HG02870 (cell line): ENCODE results near the gene TCP1.
A peak's percentile ranks its signal among the peaks of the same experiment; 100 is the strongest.
"Not testable (repeated sequence)": the region's sequence is repeated elsewhere in the genome, so short reads cannot be mapped to it uniquely, and the experiment has no call there.

Experiments
- ATAC-seq: cut with Tn5 transposase; IDR thresholded peaks from one replicate; pipeline ENCODE4 v1.9.1; 2021; ENCODE audit warnings: mild to moderate bottlenecking, moderate library complexity; ENCODE audit not compliant: unreplicated experiment

Gene TCP1

DNA sequence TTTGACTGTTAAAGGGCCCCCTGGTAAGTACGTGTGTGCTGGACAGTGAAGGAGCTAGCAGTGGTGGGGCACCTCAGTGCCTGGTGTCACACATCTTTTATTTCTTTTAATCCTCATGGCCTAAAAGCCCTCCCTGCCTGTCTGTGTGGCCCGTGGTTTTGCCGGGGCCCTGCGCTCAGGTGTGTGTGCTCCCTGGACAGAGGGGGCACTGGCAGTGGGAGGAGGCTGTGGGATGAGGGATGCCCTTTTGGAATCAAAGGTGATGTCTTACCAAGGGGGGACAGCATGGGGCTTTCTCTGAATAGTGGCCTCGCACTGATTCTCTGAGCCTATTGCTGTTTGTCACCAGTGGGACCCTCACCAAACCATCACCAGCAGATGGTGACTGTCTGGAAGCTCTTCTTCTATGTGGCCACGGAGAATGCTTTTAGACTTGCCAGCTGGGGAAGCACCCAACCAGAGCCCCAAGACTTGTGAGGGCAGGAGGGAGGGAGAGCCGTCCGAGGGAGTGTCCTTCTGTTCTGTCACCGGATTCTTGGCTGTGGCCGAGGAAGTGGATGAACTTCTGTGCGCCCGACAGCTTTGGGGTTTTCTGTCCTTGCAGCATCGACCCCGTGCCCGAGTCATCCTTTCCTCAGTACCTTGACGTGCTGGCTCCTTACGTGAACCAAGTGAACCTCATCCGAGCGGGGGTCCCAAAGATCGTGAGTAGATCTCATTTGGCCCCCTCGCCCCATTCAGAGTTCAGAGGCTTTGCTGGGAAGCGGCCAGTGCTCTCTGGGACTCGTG, 28.7 kb upstream of the TCP1 start:
- ATAC-seq = no peak

DNA sequence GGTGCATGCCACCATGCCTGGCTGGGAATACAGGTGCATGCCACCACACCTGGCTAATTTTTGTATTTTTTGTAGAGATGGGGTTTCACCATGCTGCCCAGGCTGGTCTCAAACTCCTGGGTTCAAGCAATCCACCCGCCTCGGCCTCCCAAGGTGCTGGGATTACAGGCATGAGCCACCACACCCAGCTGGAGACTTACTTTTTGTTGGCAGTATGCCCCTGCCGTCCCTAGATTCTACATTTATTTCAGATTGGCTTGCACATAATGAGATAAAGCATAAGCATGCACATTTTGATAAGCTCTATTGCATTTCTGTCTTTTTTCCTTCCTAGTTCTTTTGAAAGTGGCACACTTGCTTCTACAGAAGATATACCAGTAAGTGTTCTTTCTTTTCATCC, 27.4 kb upstream of the TCP1 start:
- ATAC-seq = not testable (repeated sequence)

DNA sequence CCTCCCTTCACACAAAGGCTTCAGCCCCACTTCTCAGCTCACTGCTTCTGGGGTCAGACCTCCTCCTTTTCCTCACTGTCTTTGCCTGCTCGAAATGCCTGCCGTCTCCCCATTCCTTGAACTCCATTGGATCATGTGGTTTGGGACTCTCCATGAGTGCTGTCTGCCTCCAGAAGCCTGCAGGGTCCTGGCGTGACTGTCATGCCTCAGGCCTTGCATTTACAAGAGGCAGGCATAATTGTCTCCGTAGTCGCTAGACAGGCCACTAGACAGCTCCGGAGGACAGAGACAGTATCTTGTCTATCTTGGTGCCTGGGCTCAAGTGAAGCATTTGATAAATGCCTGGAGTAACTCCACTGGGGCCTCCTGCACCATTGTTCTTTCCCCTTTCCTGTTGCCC, 26.0 kb upstream of the TCP1 start:
- no peak for ATAC-seq

DNA sequence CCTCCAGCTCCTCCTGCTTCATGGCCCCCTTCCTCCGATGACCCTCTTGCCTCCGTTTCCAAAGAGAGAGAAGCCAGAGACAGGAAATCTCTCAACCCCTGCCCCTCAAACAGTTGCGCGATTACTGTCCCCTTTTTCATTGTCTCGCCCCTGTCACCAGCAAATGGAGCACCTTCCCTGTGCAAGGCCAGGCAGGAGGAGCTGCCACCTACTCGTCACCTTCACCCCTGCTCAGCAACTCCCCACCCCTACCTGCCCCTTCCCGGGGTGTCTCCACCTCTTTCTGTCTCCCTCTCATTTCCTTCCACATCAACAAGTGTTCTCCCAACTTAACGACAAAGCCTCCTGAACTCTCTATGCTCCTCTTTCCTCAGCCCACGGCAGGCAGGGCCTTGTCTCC, 24.4 kb upstream of the TCP1 start:
- ATAC-seq = no peak

DNA sequence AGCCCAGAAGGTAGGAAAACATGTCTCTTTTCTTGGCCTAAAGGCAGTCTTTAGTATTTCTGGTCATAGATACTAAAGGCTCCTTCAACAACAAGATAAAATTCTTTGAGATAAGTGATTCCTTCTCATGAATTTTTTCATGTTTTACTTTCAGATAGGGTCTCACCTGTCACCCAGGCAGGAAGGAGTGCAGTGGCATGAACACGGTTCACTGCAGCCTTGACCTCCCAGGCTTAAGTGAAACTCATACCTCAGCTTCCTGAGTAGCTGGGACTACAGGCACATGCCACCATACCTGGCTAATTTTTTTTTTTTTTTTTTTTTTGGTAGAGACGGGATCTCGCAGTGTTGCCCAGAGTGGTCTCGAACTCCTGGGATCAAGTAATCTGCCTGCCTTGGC, 19.7 kb upstream of the TCP1 start:
- ATAC-seq = no peak

DNA sequence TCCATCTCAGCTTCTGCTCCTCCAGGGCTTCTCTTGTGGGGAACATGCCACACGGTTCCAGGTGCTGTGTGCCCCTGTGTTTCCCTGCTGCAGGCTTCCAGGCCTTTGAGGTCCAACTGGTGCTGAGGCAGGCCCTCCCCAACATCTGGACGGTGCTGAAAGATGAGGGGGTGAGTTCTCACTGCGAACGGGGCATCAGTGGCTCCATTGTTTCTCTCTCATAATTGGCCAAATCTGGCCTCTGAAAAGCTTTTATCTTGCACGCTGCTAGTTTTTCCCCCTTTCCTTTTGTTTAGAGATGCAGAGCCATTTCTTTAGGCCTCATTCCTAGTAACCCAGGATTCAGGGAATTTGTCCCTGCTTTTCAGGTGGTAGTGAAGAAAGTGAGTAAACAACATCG, 19.2 kb upstream of the TCP1 start:
- no peak for ATAC-seq

DNA sequence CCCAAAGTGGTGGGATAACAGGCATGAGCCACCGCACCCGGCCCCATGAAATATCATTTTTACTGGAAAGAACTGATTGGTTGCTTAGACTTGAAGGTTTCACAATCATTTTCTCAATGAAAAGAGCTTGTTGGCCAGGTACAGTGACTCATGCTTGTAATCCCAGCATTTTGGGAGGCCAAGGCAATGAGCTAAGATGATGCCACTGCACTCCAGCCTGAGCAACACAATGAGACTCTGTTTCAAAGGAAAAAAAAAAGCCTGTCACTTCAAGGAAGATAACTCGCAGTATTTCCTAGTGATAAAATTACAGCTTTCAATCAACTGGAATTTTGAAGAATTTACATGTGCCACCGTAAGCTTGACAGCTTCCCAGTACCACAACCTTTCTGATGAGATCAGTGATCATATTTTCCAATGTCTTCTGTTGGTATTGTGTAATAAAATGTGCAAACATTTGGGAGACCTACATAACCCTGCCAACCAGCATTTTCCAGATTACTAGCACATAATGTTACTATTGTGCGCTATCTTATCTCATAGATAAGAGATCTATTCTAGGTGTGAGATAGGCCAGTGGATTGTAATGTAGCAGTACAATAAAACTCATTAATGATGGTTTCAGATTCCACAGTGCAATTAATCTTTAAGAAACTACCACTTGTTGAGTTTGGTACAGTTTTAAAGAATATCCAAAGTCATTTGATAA, 17.9 kb upstream of the TCP1 start:
- no peak for ATAC-seq

DNA sequence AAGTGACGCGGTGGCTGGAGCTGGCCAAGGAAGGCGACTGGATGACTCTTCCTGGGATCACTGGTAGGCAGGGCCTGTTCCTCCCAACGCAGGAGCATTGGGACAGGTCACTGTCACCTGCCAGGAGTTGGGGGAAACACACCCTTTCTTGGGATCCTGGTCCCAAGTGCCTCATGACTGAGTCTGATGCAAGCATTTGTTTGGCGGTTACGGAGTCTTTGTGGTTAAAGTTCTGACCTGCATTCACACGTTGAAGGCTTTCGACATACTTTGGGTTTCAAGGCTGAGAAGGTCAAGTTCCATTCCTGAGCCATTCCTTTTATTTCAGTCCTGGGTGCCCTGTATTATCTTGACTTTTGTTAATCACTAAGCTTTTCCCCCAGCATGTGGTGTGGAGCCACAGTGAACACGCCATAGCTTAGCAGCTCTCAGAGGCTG, 16.6 kb upstream of the TCP1 start:
- no peak for ATAC-seq

DNA sequence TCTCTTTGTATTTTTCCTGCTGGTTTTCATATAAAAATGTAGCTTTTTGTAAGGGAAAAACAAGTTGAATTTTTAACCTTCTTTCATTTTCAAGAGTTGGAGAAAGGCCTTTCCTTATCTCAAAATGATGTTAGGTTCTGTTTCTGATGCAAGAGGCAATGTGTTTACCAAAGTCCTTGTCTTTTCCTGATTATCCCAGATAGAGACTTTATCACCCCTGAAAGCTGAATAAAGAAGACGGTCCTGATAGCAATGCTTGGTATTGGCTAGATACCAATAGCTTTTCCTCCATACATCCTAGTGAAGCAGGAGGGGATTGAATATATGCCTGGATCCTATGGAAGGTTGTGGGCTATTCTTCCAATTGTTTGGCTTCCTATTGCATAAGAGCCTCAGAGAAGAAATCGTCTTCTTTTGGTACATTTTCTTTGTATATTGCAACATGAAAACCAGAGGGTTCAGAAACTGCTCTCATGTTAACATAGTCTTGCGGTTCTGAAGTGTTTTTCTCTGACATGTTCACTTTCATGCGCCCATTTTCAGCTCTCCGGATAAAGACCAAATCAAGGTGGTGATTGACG, 16.1 kb upstream of the TCP1 start:
- no peak for ATAC-seq

DNA sequence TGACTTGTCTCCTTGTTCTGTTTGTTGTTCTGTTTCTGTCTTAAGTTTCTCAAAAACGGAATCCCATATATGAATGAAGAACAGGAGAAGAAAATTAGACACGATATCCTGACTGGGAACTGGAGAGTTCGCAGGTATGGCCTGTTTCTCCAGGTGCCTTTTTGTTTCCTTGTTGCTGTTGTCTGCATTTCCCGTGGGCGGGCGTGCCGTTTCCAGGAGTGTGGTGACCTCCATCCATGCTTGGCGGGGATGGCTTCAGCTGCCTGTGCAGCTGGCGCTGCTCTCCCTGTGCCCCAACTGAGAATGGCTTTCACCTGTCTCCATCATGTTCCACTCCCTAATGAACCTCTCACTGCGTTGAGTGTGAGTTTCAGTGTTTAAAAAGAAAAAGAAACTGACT, 15.1 kb upstream of the TCP1 start:
- ATAC-seq = no peak

DNA sequence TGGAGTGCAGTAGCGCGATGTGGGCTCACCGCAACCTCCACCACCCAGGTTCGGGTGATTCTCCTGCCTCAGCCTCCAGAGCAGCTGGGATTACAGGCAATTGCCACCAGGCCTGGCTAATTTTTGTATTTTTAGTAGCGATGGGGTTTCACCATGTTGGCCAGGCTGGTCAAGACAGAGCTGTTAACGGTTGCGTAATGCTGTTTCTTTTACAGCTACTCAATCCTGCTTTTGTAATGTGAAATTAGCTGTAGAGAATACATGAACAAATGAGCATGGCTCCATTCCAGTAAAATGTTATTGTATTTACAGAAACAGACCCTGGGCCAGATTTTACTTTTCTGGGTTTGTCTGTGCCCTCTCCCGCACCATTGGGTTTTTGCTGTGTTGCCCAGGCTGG, 12.5 kb upstream of the TCP1 start:
- ATAC-seq = no peak

DNA sequence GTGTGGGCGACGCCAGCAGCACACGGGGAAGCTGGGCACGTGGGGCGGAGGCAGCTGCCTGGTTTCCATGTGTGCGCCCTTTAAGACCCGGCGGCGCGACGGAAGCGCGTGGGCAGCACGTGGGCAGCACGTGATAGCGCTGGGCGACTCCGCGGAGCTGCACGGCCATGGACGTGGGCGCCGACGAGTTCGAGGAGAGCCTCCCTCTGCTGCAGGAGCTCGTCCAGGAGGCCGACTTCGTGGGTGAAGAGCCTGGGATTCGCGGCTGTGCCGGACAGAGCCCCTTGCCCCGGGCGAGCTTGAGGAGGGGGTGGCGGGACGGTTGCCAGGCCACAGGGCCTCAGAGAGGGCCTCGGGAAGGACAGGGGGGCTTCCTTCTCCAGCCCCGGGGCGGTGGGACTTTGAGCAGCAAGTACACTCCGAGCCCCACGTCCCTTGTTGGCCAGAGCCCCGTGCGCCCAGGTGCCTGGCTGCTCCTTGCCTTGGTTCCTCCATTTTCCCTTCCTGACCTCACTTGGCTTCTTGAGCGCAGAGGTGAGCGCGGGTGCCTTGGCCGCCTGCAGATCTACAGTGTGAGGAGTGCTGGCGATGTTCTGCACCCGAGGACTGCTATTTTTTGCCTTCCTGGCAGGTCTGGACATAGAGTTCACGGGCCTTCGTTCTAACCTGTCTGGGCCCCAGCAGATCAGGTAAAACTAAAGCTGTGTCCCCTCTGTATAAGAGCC, 10.9 kb upstream of the TCP1 start, which contains the start of gene PNLDC1:
TSS of gene PNLDC1 (plus strand) at position 136 of the 725 bp plus-strand sequence. CDS start at position 168, 32 bp downstream.
- no peak for ATAC-seq

DNA sequence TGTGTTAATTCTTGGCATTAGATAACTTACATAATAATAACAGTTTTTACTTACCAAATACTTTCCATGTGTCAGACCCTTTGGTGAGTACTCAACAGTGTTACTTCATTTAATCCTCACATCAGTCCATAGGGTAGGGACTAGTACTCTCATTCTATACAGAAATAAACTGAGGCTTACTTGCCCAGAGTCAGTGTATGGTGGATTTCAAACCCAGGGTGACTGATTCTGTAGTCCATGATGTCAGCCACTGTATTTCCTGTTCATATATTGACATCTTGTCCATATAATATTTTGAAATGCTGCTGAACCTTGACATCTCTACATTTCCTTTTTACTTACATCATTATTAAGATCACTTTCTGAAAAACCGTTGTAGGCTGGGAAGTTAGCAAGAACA, 8.2 kb upstream of the TCP1 start:
- ATAC-seq = no peak

DNA sequence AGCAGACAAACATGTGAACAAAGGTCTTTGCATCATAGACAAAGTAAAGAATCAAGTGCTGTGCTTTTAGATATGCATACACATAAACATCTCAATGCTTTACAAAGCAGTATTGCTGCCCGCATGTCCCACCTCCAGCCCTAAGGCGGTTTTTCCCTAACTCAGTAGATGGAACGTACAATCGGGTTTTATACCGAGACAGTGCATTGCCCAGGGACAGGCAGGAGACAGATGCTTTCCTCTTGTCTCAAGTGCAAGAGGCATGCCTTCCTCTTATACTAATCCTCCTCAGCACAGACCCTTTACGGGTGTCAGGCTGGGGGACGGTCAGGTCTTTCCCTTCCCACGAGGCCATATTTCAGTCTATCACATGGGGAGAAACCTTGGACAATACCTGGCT, 5.6 kb upstream of the TCP1 start:
- not testable (repeated sequence) for ATAC-seq

DNA sequence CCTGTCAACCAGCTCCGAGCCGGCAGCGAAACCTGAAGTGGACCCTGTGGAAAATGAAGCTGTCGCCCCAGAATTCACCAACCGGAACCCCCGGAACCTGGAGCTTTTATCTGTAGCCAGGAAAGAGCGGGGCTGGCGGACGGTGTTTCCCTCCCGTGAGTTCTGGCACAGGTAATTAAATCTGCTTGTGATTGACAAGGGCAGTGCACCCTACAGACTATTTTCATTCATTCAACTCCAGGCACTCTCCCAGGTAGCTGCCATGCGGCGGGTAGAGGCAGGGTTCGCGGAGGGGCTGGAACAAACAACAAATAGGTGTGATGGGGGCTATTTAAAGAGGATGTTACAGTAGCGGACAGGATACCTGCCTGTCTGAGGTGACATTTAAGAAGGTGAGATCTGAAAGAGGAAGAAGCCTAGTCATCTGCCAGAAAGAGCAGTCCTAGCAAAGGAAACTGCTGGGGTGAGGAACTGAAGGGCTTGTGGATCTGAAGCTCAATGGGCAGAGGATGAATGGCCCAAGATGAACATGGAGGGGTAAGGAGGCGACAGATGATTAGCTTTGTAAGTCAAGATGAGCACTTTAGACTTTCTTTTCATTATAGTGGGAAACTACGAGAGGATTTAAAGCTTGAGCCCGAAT, 1.7 kb upstream of the TCP1 start:
- no peak for ATAC-seq

DNA sequence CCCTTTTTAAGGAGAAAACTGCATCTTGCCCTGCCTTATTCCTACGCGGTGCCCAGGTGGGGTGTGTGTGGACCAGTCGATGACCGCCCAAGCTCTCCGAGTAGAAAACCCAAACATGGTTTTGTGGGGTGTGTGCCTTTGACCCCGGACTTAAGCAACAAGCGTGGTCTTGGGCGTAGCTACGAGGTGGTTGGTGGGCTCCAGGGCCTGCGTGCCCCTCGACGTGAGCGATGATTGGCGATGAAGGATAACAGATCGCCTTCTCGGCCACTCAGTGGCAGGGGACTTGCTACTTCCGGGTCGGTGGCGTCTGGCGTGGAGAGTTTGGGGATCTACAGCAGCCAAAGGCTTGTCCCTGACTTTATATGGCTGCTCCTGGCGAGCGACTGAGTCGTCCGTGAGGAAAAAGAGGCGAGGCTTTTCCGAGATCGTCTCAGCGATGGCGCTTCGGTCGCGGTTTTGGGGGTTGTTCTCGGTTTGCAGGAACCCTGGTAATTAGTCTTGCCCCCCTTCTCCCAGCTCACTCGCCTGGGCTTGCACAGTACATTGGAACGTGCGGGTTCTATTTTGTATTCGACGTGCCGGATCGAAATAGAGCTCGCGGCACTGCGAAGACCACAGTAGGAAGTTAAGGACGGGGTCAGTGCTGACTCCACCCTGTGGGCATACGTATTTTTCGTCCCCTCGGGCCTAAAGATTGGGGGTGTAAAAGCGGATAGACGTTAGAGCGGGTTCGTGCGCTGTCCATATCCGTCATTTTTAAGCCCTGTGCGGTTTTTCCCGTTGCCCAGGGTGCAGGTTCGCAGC, 950 bp upstream of the TCP1 start, which contains the start of gene MRPL18:
TSS of gene MRPL18 (plus strand) at position 319 of the 807 bp plus-strand sequence. CDS start at position 440, 121 bp downstream.
- ATAC-seq = peak; percentile 83

DNA sequence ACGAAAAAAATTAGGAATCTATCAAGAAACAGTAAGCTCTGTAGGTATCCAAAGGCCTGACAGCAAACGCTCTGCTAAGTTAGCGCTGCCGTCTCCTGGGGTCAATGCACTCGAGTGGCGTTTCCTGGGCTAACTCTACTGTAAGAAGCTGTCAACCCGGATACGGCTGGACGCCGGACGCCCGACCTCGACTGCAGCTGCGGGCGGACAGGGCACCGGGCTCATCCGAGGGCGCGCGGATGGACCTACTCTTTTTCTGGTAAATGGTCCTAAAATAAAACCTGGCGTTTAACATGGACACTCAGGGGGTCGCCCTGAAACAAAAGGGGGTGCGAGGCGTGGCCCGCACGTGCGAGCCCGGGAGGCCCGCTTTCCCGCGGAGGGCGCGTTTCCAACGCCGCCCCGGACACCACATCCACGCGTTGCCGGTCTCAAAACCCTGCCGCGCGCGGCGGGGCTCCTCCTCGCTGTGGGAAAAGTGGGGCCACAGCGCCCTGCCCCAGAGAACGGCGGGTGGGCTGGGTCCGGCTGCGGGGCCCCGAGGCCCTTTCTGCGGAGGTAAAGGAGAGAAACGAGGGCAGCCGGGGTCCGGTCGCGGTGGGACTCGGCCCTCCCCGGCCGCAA, 537 bp downstream of the TCP1 start:
- ATAC-seq = no peak

DNA sequence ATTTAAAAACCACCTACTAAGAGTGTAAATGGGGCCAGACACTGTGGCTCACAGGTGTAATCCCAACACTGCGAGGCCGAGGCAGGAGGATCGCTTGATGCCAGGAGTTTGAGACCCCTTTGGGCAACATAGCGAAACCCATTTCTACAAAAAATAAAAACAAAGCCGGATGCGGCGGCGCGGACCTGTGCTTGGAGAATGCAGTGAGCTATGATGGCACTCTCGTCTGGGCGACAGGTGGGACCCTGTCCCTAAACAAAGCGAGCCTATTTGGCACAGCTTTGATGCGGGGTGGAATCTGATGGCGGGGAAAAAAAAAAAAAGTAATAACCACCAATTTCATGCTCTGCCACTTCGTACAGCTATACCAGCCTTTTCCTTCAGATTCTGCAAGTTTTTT, 1.1 kb downstream of the TCP1 start:
- ATAC-seq = no peak

DNA sequence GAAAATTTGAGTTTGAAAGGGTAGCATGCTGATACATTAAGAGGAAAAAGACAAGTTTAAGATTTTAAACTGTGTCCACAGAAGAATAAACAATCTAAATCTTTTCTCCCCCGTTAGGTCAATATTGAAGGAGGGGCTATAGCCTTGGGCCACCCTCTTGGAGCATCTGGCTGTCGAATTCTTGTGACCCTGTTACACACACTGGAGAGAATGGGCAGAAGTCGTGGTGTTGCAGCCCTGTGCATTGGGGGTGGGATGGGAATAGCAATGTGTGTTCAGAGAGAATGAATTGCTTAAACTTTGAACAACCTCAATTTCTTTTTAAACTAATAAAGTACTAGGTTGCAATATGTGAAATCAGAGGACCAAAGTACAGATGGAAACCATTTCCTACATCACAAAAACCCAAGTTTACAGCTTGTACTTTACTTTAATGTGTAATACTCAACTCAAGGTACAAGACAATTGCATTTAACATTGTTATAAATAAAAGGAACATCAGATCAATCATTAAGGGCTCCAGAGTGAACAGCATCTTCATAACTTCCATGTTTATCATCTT, 10.8 kb downstream of the TCP1 start:
- no peak for ATAC-seq
